HCT116 (cell line): ENCODE results near the gene ROBO1.

Source experiments
- ATF3 ChIP-seq: IDR thresholded peaks from 2 replicates; pipeline ENCODE4 v1.6.1; 2012
- CEBPB ChIP-seq: IDR thresholded peaks from 2 replicates; pipeline ENCODE4 v1.6.1; 2012; ENCODE audit warnings: low read depth
- CTCF ChIP-seq, 3 experiments: fragments of 200-600 bp in 1 of 3; sonication (generic) in 1 of 3; IDR thresholded peaks in 2 of 3; conservative IDR thresholded peaks in 1 of 3; 2 replicates each; pipeline ENCODE4 v1.5.1; 2012 to 2017; ENCODE audit warnings: low read depth in 2 of 3, low read length in 2 of 3, antibody characterized with exemption in 1 of 3, borderline replicate concordance in 1 of 3, control low read depth in 1 of 3, mild to moderate bottlenecking in 1 of 3, mixed read lengths in 1 of 3, mixed run types in 1 of 3, moderate library complexity in 1 of 3; ENCODE audit not compliant: insufficient read depth in 1 of 3
- EZH2 ChIP-seq: fragments of 200-600 bp; sonication (generic); IDR thresholded peaks from 2 replicates; pipeline ENCODE4 v1.6.1; 2017; ENCODE audit warnings: antibody characterized with exemption, mixed run types
- POLR2A ChIP-seq: IDR thresholded peaks from 2 replicates; pipeline ENCODE4 v1.7.0; 2011; ENCODE audit warnings: borderline replicate concordance; ENCODE audit not compliant: insufficient read depth, insufficient read length; ENCODE audit errors: extremely low read depth
- RAD21 ChIP-seq: IDR thresholded peaks from 2 replicates; pipeline ENCODE4 v1.6.1; 2012; ENCODE audit warnings: low read depth, mild to moderate bottlenecking
- REST ChIP-seq: IDR thresholded peaks from 2 replicates; pipeline ENCODE4 v1.6.1; 2012; ENCODE audit warnings: low read depth
- SIN3A ChIP-seq: IDR thresholded peaks from 2 replicates; pipeline ENCODE4 v1.6.1; 2012; ENCODE audit warnings: low read depth
- SP1 ChIP-seq: IDR thresholded peaks from 2 replicates; pipeline ENCODE4 v1.6.1; 2012; ENCODE audit warnings: low read depth
- SRF ChIP-seq: IDR thresholded peaks from 2 replicates; pipeline ENCODE4 v1.6.1; 2012; ENCODE audit warnings: low read depth

DNA sequence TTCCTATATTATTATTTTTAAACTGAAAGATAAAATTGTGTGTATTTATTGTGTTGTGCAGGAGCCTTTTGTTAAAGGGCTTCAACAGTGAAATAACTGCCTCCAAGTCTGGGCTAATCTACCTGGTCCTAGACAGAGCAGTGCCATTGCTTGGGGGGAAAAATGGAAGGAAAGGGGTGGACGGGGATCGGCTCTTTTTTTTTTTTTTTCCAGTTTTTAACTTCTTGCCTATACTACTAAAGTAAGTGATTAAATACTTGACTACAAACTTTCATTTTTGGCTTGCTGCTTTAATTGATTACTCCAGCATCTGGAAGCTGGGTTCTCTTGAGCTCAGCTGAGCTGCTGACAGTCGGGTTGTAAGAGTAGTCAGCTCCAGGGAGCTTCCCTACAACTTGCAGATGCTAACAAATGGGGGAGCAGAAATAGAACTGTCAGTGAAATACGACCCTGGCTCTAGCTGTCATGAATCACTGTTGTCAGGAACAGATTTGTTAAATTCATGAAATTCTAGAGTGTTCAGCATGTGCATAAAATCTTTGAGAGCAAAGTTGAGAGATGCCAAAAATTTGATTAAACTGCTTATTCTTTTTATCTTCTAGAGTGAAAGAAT is 276.7 kb downstream of the ROBO1 start:
- TF ChIP-seq POLR2A: no peak
- no peak for TF ChIP-seq CTCF (IDR thresholded peaks at IDR 0.05 in 2 of 3, conservative IDR thresholded peaks at IDR 0.05 in 1 of 3; ENCODE audit: borderline replicate concordance in 1 of 3, insufficient read depth in 1 of 3, low read depth in 2 of 3, low read length in 2 of 3)
- no peak for TF ChIP-seq ATF3
- no peak for TF ChIP-seq RAD21
- TF ChIP-seq REST: no peak
- no peak for TF ChIP-seq CEBPB
- no peak for TF ChIP-seq SP1
- no peak for TF ChIP-seq EZH2
- TF ChIP-seq SRF: no peak
- TF ChIP-seq SIN3A: no peak
